Dendritic cell treated with granulocyte-macrophage colony-stimulating factor and Interleukin-4, amounts not matched to agents 40 ng/mL and 50 ng/mL, for 4 days (primary cell): Measurements from ENCODE around the gene ZC3H7A.

ENCODE experiments used
- H3K27ac Mint-ChIP-seq: one replicate; pipeline ENCODE4 v1.8.0; 2022; ENCODE audit warnings: mild to moderate bottlenecking, mixed read lengths
- H3K27me3 Mint-ChIP-seq: one replicate; pipeline ENCODE4 v1.8.0; 2022; ENCODE audit warnings: mild to moderate bottlenecking, mixed read lengths
- H3K36me3 Mint-ChIP-seq: one replicate; pipeline ENCODE4 v1.8.0; 2022; ENCODE audit warnings: low read depth, mixed read lengths
- H3K4me1 Mint-ChIP-seq: one replicate; pipeline ENCODE4 v1.8.0; 2022; ENCODE audit warnings: low read depth, mixed read lengths
- H3K4me3 Mint-ChIP-seq: one replicate; pipeline ENCODE4 v1.8.0; 2022; ENCODE audit warnings: mild to moderate bottlenecking, moderate library complexity, mixed read lengths
- H3K9me3 Mint-ChIP-seq: one replicate; pipeline ENCODE4 v1.8.0; 2022; ENCODE audit warnings: mixed read lengths
- intact Hi-C: fragments of 100-400 bp; cut with micrococcal nuclease; formaldehyde crosslinking; loops from one replicate; pipeline ENCODE4 v1.15.0; 2022

The ZC3H7A gene

DNA sequence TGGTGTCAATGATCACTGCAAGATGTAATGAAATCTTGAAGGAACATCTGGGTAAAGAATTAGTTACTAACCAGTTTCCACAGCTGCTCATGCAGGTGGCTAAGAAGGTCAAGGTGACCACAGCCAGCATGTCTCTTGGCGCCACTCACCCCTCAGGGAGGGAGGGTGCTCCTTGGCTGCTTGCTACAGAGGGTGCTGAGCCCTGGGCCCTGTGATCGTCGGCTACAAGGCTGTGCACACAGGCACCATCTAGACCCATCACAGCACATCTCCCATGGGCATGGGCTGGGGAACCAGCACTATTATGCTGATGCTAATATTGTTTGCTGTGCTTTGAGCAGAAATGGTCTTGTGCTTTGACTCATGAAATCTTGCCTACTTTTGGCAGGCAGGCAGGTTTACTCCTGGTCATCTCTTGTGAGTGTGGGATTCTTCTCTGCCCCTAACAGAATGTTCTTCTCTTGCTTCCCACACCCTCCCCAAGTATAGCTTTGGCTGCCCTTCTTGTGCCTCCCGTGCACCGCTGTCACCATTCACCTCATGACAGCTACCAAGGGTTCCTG is 90.8 kb downstream of the ZC3H7A start:
- Mint-ChIP-seq H3K27ac (no peak overlapping the region), H3K36me3 (peaks cover 87% of the 10 kb centered on the region), H3K9me3 (no peaks in the 10 kb centered on the region), H3K27me3 (no peaks in the 10 kb centered on the region), H3K4me1 (peaks cover 9% of the 10 kb centered on the region), H3K4me3 (no peak overlapping the region)
- intact Hi-C loops, result no loop called here

DNA sequence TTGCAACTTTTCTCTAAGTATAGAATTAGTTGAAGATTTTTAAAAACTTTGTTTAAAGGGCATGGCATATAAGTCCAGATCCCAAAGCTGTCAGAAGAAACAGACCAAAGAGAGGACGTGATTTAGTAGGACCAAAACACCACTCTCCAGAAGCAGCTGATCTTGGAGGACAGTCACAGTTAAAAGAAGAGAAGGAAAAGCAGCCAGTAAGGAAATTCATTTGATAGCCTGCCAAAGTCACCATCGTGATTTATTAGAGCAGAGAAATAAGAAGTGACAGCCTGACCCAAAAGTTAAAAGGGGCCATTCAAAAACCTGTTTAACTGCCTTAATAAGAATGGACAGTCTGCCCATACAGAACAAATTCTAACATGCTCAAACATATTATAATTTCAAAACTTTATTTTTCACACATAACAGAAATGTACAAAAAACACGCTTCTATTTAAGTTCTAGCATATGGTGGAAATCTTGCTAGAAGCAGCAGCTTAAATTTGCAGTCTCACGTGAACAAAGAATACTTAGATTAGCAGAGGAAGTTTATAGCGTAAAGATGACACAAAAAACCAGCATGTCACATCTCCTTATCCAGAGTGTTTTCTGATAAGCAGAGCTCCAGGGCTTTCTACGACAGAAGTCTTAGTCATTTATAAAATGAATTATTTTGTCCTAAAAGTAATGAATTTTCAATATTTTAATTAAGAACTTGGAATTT is 91.6 kb downstream of the ZC3H7A start:
- H3K4me3 Mint-ChIP-seq, result no peak overlapping the region
- H3K4me1 Mint-ChIP-seq, result peaks cover 17% of the 10 kb centered on the region
- H3K27ac Mint-ChIP-seq, result no peak overlapping the region
- H3K27me3 Mint-ChIP-seq, result no peaks in the 10 kb centered on the region
- H3K9me3 Mint-ChIP-seq, result no peaks in the 10 kb centered on the region
- H3K36me3 Mint-ChIP-seq, result peaks cover 86% of the 10 kb centered on the region
- intact Hi-C loops, result no loop called here
